Muscle layer of duodenum (tissue), 2 donors: ENCODE data around the gene MCF2L2.
A peak's percentile ranks its signal among the peaks of the same experiment; 100 is the strongest.

Source experiments
- H3K27ac ChIP-seq: one replicate; pipeline ENCODE4 v1.7.0; 2013; ENCODE audit warnings: mild to moderate bottlenecking, low read length
- H3K27me3 ChIP-seq: one replicate; pipeline ENCODE4 v1.7.0; 2013; ENCODE audit warnings: low read depth, mild to moderate bottlenecking, control low read depth, low read length
- H3K36me3 ChIP-seq, 2 donors: one replicate each; pipeline ENCODE4 v1.7.0; 2013; ENCODE audit warnings: low read length in 2 of 2, control low read depth in 1 of 2, mild to moderate bottlenecking in 1 of 2; ENCODE audit not compliant: insufficient read depth in 2 of 2, control insufficient read depth in 1 of 2
- H3K4me1 ChIP-seq, 2 donors: one replicate each; pipeline ENCODE4 v1.7.0; 2013; ENCODE audit warnings: low read length in 2 of 2, mild to moderate bottlenecking in 2 of 2, control low read depth in 1 of 2, moderate library complexity in 1 of 2; ENCODE audit not compliant: insufficient read depth in 2 of 2, control insufficient read depth in 1 of 2
- H3K4me3 ChIP-seq, 2 donors: one replicate each; pipeline ENCODE4 v1.7.0; 2013; ENCODE audit warnings: low read length in 2 of 2, low read depth in 1 of 2, mild to moderate bottlenecking in 1 of 2
- H3K9me3 ChIP-seq, 2 donors: one replicate each; pipeline ENCODE4 v1.7.0; 2013; ENCODE audit warnings: low read length in 2 of 2, control low read depth in 1 of 2, mild to moderate bottlenecking in 1 of 2; ENCODE audit not compliant: control insufficient read depth in 1 of 2
- donor health status: healthy.

MCF2L2 gene

DNA sequence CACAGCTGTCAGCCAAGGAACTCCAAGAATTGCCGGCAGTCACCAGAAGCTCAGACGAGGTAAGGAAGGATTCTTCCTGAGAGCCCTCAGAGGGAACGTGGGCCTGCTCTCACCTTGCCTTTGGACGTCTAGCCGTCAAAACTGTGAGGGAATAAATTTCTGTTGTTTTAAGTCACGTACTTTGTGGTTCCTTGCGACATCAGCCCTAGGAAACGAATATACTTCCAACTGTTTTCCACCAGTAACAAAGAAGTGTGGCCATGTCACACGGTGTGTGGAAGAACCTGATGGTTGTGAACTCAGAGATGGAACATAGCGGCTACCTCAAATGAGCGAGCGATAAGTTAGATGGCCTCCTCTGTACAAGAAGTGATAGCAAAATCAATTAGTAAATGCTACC lies 216.3 kb downstream of the MCF2L2 start:
- no peak overlapping the region for H3K4me3 ChIP-seq
- H3K27ac ChIP-seq: no peak overlapping the region
- no peaks in the 10 kb centered on the region for H3K9me3 ChIP-seq
- H3K36me3 ChIP-seq: no peaks in the 10 kb centered on the region
- H3K4me1 ChIP-seq: no peaks in the 10 kb centered on the region
- no peaks in the 10 kb centered on the region for H3K27me3 ChIP-seq

DNA sequence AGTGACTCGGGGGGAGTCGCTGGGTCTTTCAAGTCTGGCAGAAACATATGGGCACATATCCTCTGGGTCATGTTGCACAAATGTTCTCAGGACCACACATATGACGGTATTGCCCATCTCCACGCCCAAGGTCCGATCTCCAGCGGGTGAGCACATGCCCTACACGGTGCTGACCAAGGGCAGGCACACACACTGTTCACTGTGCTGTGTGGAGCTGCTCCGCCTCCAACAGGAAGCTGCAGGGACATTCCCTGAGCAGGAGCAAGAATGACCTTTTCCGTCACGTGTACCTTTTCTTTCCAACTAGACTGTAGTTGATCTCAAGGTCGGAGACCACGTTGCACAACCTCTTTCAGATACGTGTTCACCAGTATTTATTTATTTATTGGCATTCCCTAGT lies 217.1 kb downstream of the MCF2L2 start:
- Histone ChIP-seq H3K4me3 (no peak overlapping the region), H3K36me3 (no peaks in the 10 kb centered on the region), H3K4me1 (no peaks in the 10 kb centered on the region), H3K27me3 (no peaks in the 10 kb centered on the region), H3K9me3 (no peaks in the 10 kb centered on the region), H3K27ac (no peak overlapping the region)

DNA sequence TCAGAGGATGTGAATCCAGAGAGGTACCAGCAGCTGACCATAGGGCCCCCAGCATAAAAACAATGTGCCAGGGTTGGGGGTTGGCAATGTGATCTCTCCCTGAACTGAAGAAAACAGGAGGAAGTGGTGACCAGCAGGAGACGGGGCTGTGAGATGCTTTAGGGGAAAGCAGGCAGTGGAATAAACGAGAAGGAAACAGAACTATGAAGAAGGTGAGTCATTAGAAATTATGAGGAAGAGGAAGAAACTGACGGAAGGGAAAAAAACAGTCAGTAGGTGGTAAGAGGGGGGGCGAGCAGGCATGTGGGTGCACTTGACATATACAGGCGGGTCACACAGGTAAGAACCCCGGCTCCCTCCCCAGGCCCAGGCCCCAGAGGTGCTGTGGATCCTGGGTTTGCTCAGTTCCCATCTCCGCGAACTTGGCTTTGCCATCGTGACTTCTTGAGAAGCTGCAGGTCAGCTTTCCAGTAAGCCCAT lies 217.5 kb downstream of the MCF2L2 start:
- no peaks in the 10 kb centered on the region for H3K9me3 ChIP-seq
- H3K27ac ChIP-seq: peak overlapping the region; percentile 19
- no peak overlapping the region for H3K4me3 ChIP-seq

DNA sequence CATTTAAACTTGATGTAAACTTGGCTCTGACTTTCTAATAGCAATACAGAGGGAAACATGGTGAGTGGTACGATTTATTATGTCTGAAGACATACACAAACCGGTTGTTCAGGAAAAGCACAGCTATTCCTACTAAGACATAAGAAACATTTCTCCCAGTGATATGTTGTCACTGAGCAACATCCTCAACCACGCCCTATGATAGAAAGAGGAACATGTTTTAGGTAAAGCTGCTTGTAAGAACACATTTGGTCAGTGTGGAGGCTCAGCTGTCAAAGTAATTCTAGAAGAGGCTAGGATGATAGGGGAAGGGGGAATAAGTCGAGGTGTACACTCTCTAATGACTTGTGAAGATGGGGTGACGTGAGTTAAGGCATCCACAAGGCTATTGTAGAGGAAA lies 218.1 kb downstream of the MCF2L2 start:
- H3K36me3 ChIP-seq: no peaks in the 10 kb centered on the region
- H3K9me3 ChIP-seq: no peaks in the 10 kb centered on the region
- no peaks in the 10 kb centered on the region for H3K4me1 ChIP-seq
- peak overlapping the region; percentile 19 for H3K27ac ChIP-seq
- no peaks in the 10 kb centered on the region for H3K27me3 ChIP-seq
- H3K4me3 ChIP-seq: no peak overlapping the region

More for the DNA sequence above, 217.5 kb downstream of the MCF2L2 start:
- no peaks in the 10 kb centered on the region for H3K27me3 ChIP-seq
- H3K36me3 ChIP-seq: no peaks in the 10 kb centered on the region
- H3K4me1 ChIP-seq: no peaks in the 10 kb centered on the region

DNA sequence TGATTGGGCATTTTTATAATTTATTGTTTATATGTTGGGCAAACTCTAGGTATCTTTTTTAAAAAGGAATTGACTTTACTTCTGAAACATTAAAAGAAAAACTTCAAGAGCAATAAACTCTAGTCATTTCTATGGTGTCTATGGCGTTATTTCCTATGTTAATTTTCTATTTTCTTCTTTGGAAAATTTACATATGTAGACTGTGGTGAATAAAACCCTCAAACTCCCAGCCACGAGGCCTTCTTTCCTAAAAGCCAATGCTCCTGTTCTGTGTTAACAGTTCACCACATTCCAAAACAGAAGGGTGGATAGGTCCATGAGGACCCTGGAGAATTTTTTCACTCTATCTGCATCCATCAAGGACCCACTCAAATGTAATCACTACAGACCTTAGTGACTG lies 219.6 kb downstream of the MCF2L2 start:
- Histone ChIP-seq H3K27me3 (no peaks in the 10 kb centered on the region), H3K4me1 (no peaks in the 10 kb centered on the region), H3K27ac (no peak overlapping the region), H3K4me3 (no peak overlapping the region), H3K9me3 (peaks cover 2 to 5% of the 10 kb centered on the region in 2 donors), H3K36me3 (no peaks in the 10 kb centered on the region)

DNA sequence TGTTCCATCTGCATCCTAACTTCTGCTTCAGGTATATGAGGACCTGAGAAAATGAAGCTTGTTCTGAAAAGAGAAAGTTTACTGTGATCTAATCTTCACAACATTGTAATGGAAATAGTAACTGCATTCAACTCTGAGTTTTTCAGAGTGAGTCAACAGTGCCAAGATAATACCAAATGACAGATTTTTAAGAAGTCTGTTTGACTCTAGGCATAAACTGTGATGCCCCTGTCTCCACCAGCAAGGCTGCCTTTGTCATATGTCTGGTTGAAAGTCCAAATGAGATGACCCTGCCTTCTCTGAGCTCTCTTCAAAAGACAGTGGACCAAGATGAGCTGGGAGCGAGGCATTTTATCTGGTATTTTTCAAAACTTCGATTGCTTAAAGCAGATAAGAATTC lies 220.2 kb downstream of the MCF2L2 start:
- Histone ChIP-seq H3K4me1 (no peaks in the 10 kb centered on the region), H3K9me3 (peaks cover 6 to 7% of the 10 kb centered on the region in 2 donors), H3K36me3 (no peaks in the 10 kb centered on the region), H3K27ac (no peak overlapping the region), H3K4me3 (no peak overlapping the region), H3K27me3 (no peaks in the 10 kb centered on the region)

DNA sequence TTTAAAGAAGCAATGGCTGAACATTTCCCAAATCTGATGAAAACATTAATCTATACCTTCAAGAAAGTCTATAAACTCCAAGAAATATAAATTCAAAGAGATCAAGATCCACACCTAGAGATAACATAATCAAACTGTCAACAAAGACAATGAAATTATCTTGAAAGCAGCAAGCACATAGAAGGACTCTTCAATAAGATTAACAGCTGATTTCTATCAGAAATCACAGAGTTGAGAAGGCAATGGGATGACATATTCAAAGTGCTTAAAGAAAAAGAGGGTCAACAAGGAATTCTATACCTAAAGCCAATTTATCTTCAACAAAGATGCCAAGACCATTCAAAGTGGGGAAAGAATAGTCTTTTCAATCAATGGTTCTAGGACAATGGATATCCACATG lies 224.7 kb downstream of the MCF2L2 start:
- Histone ChIP-seq H3K9me3 (peaks cover 6 to 7% of the 10 kb centered on the region in 2 donors), H3K27me3 (no peaks in the 10 kb centered on the region), H3K36me3 (no peaks in the 10 kb centered on the region), H3K27ac (no peak overlapping the region), H3K4me3 (no peak overlapping the region), H3K4me1 (no peaks in the 10 kb centered on the region)

DNA sequence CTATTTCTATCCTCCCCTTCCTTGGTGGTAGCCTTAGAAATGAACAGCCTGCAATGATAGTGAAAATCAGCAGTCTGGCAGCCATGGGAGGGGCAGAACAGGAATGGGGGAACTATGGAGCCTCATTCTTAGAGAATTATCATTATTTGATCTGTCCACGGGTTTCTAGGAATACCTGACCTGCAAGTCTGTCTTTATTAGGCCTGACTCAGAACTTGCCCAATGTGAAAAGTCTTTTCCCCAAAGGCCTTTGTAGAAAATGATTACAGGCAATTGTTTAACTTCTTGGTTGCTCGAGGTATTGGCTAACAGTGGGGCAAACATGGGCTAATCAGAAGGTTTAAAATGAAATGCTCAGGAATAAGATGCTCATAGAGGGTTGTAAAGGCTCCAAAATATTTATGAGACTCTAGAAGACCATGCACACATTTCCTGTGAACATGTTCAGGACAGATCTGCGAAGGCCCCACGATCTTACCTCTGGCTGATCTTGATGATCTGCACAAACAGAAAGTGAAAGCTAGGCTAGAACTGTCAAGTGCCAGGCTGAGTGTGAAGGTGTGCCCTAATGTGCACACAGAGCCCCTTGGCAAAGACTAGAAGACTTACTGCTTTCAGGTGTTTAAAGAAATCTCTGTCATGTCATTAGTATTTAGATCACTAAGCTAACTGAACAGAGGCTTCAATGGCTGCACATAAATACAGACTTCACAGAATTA lies 226.3 kb downstream of the MCF2L2 start:
- H3K27ac ChIP-seq: no peak overlapping the region
- H3K9me3 ChIP-seq: peaks cover 6 to 13% of the 10 kb centered on the region in 2 donors
- H3K4me3 ChIP-seq: no peak overlapping the region
- H3K27me3 ChIP-seq: no peaks in the 10 kb centered on the region
- no peaks in the 10 kb centered on the region for H3K4me1 ChIP-seq
- H3K36me3 ChIP-seq: no peaks in the 10 kb centered on the region

DNA sequence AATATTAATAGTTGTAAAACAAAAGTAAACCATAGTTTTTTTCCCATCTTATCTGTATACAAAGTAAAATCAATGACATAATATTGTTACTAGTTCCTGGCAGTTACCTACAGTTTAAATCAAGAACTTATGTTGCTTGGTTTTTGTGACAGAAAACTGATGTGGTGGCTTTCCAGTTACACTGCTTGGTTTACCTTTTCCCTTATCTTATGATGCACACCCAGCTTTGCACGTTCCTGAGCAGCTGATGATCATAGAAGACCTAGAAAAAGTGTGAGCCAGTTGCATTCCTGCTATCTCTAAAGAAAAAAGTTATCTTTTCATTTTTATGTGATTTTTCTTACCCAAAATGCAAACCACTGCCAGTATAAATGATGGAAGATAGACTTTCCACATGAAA lies 229.5 kb downstream of the MCF2L2 start:
- Histone ChIP-seq H3K4me3 (no peak overlapping the region), H3K27me3 (no peaks in the 10 kb centered on the region), H3K27ac (no peak overlapping the region), H3K36me3 (no peaks in the 10 kb centered on the region), H3K9me3 (peaks cover 6 to 9% of the 10 kb centered on the region in 2 donors), H3K4me1 (no peaks in the 10 kb centered on the region)

DNA sequence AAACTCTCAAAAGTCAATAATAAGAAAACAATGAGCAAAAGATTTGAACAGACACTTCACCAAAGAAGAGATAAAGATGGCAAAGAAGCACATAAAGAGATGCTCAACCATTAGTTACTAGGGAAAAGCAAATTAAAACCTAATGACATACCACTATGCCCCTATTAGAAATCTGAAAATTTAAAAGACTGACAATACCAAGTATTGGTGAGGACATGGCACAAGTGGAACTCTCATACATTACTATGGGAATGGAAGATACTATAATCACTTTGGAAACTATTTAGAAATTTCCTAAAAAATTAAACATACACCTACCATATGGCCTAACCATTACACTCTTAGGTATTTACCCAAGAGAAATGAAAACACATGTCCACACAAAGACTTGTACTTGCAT lies 230.7 kb downstream of the MCF2L2 start:
- Histone ChIP-seq H3K36me3 (no peaks in the 10 kb centered on the region), H3K9me3 (peaks cover 0 to 6% of the 10 kb centered on the region in 2 donors), H3K27me3 (no peaks in the 10 kb centered on the region), H3K27ac (no peak overlapping the region), H3K4me3 (no peak overlapping the region), H3K4me1 (no peaks in the 10 kb centered on the region)

DNA sequence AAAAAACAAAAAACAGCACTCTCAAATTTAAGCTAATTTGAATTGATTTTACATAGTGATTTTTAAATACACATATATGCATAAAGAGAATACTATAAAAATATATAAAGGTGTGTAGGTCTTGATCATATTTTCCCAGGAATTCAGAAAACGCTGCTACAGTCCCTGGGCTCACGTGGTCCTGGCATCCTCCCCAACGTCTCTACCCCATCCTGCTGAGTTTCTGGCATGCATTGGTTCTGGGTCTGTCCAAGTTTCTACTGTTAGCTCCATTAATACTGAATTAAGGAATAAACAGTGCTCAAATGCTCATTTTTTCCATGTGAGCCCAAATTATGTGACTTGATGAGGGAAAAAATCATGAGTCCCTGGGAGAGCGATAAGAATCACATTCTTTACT lies 233.2 kb downstream of the MCF2L2 start:
- Histone ChIP-seq H3K9me3 (peaks cover 0 to 6% of the 10 kb centered on the region in 2 donors), H3K4me3 (no peak overlapping the region), H3K4me1 (no peaks in the 10 kb centered on the region), H3K27me3 (no peaks in the 10 kb centered on the region), H3K27ac (no peak overlapping the region), H3K36me3 (no peaks in the 10 kb centered on the region)
